NCI-H2029 treated with DMSO at 0.1 percent for 48 hours (cell line): ENCODE measurements around the gene SLC1A5.

Experiments
- DNase-seq: peaks from one replicate; lab custom pipeline; 2025; lab: John Stamatoyannopoulos, UW

SLC1A5 gene

DNA sequence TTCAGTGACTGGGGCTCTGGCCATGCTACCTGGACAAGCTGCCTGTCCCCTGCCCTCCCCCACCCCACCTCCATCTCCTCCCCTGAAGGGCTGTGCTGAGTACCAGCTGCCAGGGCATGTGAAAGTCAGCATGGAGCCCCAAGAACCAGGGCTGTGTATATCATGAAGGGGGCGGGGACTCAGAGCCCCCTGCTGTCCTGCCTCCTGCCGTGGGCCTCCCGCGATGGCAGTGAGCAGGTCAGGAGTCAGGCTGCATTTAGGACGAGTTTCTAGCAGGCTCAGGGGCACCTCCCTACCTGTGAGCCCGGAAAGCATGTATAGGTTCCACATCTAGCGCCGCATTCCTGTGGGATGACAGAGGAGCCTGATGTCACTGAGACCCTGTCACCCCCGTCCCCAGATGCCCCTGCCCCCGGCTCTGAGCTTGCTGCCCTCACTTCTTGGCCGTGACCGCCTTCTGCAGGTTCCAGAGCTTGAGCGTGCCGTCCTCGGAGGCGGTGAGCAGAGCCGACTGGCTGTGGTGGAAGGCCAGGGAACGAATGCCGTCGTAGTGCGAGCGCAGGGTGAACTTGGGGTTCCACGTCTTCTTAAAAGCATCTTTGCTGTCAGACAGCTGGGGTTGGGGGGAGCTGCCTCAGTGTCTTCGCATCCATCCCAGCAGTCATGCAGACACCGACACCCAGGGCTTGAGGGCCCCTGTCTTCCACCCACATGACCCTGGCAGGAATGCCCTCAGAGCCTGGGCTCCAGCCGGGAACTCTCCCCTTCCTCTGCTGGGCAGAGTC lies 63.2 kb downstream of the SLC1A5 start:
- no peak for DNase-seq
